ENCODE data around the gene RBPJ. TPM values are rescaled to one million over a fixed set of nuclear protein-coding genes. Genes with fewer than 3 reads are reported as not detected.
"Not testable (repeated sequence)": the region's sequence is repeated elsewhere in the genome, so short reads cannot be mapped to it uniquely, and the experiment has no call there.

The RBPJ gene
- total RNA-seq, 2 donors from 2014 or later = 71.1 to 78.0 TPM

DNA sequence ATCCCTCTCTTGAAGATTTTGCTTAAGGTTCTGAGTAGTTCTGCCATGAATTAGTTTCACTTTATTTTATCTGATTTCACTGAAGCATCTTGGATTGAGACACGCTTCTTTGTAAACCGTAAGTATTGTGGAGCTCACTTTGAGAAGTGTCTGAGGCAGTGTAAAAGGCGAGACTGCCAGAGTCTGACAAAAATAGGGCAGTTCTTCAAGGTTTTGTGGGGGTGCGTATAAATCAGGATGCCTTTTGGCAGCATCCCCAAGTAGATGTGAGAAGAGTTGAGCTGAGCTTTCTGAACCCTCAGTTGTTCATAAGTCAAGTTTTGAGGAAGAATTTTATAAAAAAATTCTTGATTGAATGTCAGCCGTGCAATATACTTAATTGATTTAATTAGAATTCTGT is 76.3 kb downstream of the RBPJ start:
- H3K27me3 Mint-ChIP-seq (ENCODE audit: insufficient read depth) = no peaks in the 10 kb centered on the region
- no peak overlapping the region for H3K27ac ChIP-seq (ENCODE audit: low read depth, low read length)
- no peaks in the 10 kb centered on the region for H3K4me1 ChIP-seq (ENCODE audit: control insufficient read depth, insufficient read depth, low read length)
- TF ChIP-seq, protein P1, sequence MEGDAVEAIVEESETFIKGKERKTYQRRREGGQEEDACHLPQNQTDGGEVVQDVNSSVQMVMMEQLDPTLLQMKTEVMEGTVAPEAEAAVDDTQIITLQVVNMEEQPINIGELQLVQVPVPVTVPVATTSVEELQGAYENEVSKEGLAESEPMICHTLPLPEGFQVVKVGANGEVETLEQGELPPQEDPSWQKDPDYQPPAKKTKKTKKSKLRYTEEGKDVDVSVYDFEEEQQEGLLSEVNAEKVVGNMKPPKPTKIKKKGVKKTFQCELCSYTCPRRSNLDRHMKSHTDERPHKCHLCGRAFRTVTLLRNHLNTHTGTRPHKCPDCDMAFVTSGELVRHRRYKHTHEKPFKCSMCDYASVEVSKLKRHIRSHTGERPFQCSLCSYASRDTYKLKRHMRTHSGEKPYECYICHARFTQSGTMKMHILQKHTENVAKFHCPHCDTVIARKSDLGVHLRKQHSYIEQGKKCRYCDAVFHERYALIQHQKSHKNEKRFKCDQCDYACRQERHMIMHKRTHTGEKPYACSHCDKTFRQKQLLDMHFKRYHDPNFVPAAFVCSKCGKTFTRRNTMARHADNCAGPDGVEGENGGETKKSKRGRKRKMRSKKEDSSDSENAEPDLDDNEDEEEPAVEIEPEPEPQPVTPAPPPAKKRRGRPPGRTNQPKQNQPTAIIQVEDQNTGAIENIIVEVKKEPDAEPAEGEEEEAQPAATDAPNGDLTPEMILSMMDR (conservative IDR thresholded peaks at IDR 0.05) = no peak
- 91 to 97% methylated on average over 4 to 5 of the region's 5 CpGs for WGBS, 2 experiments (ENCODE audit: insufficient coverage in 1 of 2, insufficient read length in 1 of 2)
- H3K4me1 Mint-ChIP-seq = peaks cover 8% of the 10 kb centered on the region
- peaks cover 35% of the 10 kb centered on the region for H3K36me3 Mint-ChIP-seq (ENCODE audit: low read depth)
- H3K27ac Mint-ChIP-seq = no peak overlapping the region
- H3K4me3 ChIP-seq (ENCODE audit: low read length) = no peak overlapping the region
- H3K36me3 ChIP-seq (ENCODE audit: control insufficient read depth, insufficient read depth, low read length) = peaks cover 13% of the 10 kb centered on the region
- no peak for DNase-seq
- H3K9me3 Mint-ChIP-seq = no peaks in the 10 kb centered on the region
- H3K4me3 Mint-ChIP-seq = no peak overlapping the region
- H3K9me3 ChIP-seq (ENCODE audit: control insufficient read depth, low read length) = no peaks in the 10 kb centered on the region
- H3K9ac ChIP-seq (ENCODE audit: extremely low read depth, low read length, poor library complexity, severe bottlenecking) = no peak overlapping the region
- no peaks in the 10 kb centered on the region for H3K27me3 ChIP-seq (ENCODE audit: control insufficient read depth, insufficient read depth, low read length, poor library complexity, severe bottlenecking)

DNA sequence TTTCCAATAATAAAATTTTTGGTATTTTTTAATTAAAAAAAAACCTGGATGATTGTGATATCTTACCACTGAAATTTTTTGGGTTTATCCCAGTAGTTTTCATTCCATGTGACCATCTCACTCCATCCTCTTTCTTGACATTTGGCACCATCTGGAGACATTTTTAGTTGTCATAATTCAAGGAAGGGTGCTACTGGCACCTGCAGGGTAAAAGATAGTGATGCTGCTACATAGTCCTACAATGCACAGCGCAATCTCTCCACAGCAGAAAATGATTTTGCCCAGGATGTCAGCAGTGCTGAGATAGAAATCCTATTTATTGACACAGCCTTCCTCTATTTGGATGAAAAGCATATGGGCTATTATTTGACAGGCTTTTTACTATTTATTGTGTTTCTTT is 79.3 kb downstream of the RBPJ start:
- H3K36me3 Mint-ChIP-seq (ENCODE audit: low read depth) = peaks cover 31% of the 10 kb centered on the region
- Histone ChIP-seq H3K9me3 (ENCODE audit: control insufficient read depth, low read length) (peaks cover 14% of the 10 kb centered on the region), H3K4me3 (ENCODE audit: low read length) (no peak overlapping the region), H3K27me3 (ENCODE audit: control insufficient read depth, insufficient read depth, low read length, poor library complexity, severe bottlenecking) (no peaks in the 10 kb centered on the region), H3K27ac (ENCODE audit: low read depth, low read length) (no peak overlapping the region), H3K4me1 (ENCODE audit: control insufficient read depth, insufficient read depth, low read length) (no peaks in the 10 kb centered on the region), H3K36me3 (ENCODE audit: control insufficient read depth, insufficient read depth, low read length) (peaks cover 24% of the 10 kb centered on the region), H3K9ac (ENCODE audit: extremely low read depth, low read length, poor library complexity, severe bottlenecking) (no peak overlapping the region)
- no peak for DNase-seq
- H3K4me3 Mint-ChIP-seq = no peak overlapping the region
- no peaks in the 10 kb centered on the region for H3K27me3 Mint-ChIP-seq (ENCODE audit: insufficient read depth)
- H3K27ac Mint-ChIP-seq = no peak overlapping the region
- 100% methylated on average over 1 of the region's 1 CpG; no CpG with 5 or more reads in 1 of the 2 experiments for WGBS, 2 experiments (ENCODE audit: insufficient coverage in 1 of 2, insufficient read length in 1 of 2)
- H3K4me1 Mint-ChIP-seq = peaks cover 12% of the 10 kb centered on the region
- H3K9me3 Mint-ChIP-seq = no peaks in the 10 kb centered on the region
- TF ChIP-seq, protein P1 (conservative IDR thresholded peaks at IDR 0.05) = peak; percentile 22

GRCh38 chr4:26402017-26402416 is 81.2 kb downstream of the RBPJ start:
- not testable (repeated sequence) for H3K4me1 ChIP-seq (ENCODE audit: control insufficient read depth, insufficient read depth, low read length); H3K27me3 Mint-ChIP-seq (ENCODE audit: insufficient read depth); H3K27ac ChIP-seq (ENCODE audit: low read depth, low read length); H3K4me3 ChIP-seq (ENCODE audit: low read length); H3K27me3 ChIP-seq (ENCODE audit: control insufficient read depth, insufficient read depth, low read length, poor library complexity, severe bottlenecking); H3K27ac Mint-ChIP-seq; H3K9ac ChIP-seq (ENCODE audit: extremely low read depth, low read length, poor library complexity, severe bottlenecking); H3K4me3 Mint-ChIP-seq; DNase-seq
- H3K9me3 Mint-ChIP-seq = peaks cover 16% of the 10 kb centered on the region
- peaks cover 40% of the 10 kb centered on the region for H3K36me3 ChIP-seq (ENCODE audit: control insufficient read depth, insufficient read depth, low read length)
- H3K4me1 Mint-ChIP-seq = peaks cover 12% of the 10 kb centered on the region
- peaks cover 42% of the 10 kb centered on the region for H3K36me3 Mint-ChIP-seq (ENCODE audit: low read depth)
- peaks cover 33% of the 10 kb centered on the region for H3K9me3 ChIP-seq (ENCODE audit: control insufficient read depth, low read length)
- WGBS, 2 experiments (ENCODE audit: insufficient coverage in 1 of 2, insufficient read length in 1 of 2) = 93 to 95% methylated on average over 3 of the region's 3 CpGs

- TF ChIP-seq, protein P1 (conservative IDR thresholded peaks at IDR 0.05) = no peak
- H3K36me3 Mint-ChIP-seq (ENCODE audit: low read depth) = peaks cover 43% of the 10 kb centered on the region
- peaks cover 18% of the 10 kb centered on the region for H3K9me3 Mint-ChIP-seq
- 88 to 91% methylated on average over 2 to 3 of the region's 3 CpGs for WGBS, 2 experiments (ENCODE audit: insufficient coverage in 1 of 2, insufficient read length in 1 of 2)
- Histone ChIP-seq H3K36me3 (ENCODE audit: control insufficient read depth, insufficient read depth, low read length) (peaks cover 44% of the 10 kb centered on the region), H3K4me1 (ENCODE audit: control insufficient read depth, insufficient read depth, low read length) (no peaks in the 10 kb centered on the region), H3K4me3 (ENCODE audit: low read length) (no peak overlapping the region), H3K27me3 (ENCODE audit: control insufficient read depth, insufficient read depth, low read length, poor library complexity, severe bottlenecking) (no peaks in the 10 kb centered on the region), H3K9ac (ENCODE audit: extremely low read depth, low read length, poor library complexity, severe bottlenecking) (no peak overlapping the region), H3K9me3 (ENCODE audit: control insufficient read depth, low read length) (peaks cover 37% of the 10 kb centered on the region), H3K27ac (ENCODE audit: low read depth, low read length) (no peak overlapping the region)
- DNase-seq = no peak
- no peak overlapping the region for H3K27ac Mint-ChIP-seq
- peaks cover 12% of the 10 kb centered on the region for H3K4me1 Mint-ChIP-seq
- H3K27me3 Mint-ChIP-seq (ENCODE audit: insufficient read depth) = no peaks in the 10 kb centered on the region
- no peak overlapping the region for H3K4me3 Mint-ChIP-seq
Observed at GRCh38 chr4:26402458-26402857, 81.6 kb downstream of the RBPJ start.

Data from endodermal cell (in vitro differentiated cells).